Fibroblast of lung (primary cell): ENCODE results near the gene WDR86.

ENCODE experiments used
- CTCF ChIP-seq, 2 donors: IDR thresholded peaks in 1 of 2; conservative IDR thresholded peaks in 1 of 2; 1 replicate in 1 of 2; 2 replicates in 1 of 2; pipeline ENCODE4 v1.5.1; 2011 to 2012; ENCODE audit warnings: low read length in 2 of 2, control low read depth in 1 of 2, inconsistent platforms in 1 of 2, low read depth in 1 of 2, mild to moderate bottlenecking in 1 of 2
- EZH2 ChIP-seq: IDR thresholded peaks from 2 replicates; pipeline ENCODE4 v1.5.1; 2012; ENCODE audit warnings: low read length, control low read depth, mild to moderate bottlenecking; ENCODE audit errors: missing control alignments

GRCh38 chr7:151422212-151422611 lies 12.4 kb upstream of the WDR86 start:
- no peak for TF ChIP-seq CTCF (conservative IDR thresholded peaks at IDR 0.05 in 1 of 2, IDR thresholded peaks at IDR 0.05 in 1 of 2; ENCODE audit: low read depth in 1 of 2, low read length in 2 of 2)
- TF ChIP-seq EZH2: no peak
